ENCODE measurements around the gene SMC1B. TPM values are rescaled to one million over a fixed set of nuclear protein-coding genes. Genes with fewer than 3 reads are reported as not detected.

SMC1B gene
- total RNA-seq, 4 donors from 2014 or later: 0.21 TPM; not detected in 3

- Histone ChIP-seq H3K4me1 (no peaks in the 10 kb centered on the region), H3K9me3 (no peaks in the 10 kb centered on the region), H3K36me3 (no peaks in the 10 kb centered on the region), H3K4me3 (no peak overlapping the region), H3K27ac (no peak overlapping the region), H3K27me3 (no peaks in the 10 kb centered on the region)
- 98% methylated on average over 1 of the region's 1 CpG for WGBS
- TF ChIP-seq, protein P1, sequence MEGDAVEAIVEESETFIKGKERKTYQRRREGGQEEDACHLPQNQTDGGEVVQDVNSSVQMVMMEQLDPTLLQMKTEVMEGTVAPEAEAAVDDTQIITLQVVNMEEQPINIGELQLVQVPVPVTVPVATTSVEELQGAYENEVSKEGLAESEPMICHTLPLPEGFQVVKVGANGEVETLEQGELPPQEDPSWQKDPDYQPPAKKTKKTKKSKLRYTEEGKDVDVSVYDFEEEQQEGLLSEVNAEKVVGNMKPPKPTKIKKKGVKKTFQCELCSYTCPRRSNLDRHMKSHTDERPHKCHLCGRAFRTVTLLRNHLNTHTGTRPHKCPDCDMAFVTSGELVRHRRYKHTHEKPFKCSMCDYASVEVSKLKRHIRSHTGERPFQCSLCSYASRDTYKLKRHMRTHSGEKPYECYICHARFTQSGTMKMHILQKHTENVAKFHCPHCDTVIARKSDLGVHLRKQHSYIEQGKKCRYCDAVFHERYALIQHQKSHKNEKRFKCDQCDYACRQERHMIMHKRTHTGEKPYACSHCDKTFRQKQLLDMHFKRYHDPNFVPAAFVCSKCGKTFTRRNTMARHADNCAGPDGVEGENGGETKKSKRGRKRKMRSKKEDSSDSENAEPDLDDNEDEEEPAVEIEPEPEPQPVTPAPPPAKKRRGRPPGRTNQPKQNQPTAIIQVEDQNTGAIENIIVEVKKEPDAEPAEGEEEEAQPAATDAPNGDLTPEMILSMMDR (IDR thresholded peaks at IDR 0.05): no peak
- no peak for DNase-seq (ENCODE audit: low spot score in 2 of 2)
Observed at GRCh38 chr22:45351956-45352355, 61.4 kb downstream of the SMC1B start.

- DNase-seq (ENCODE audit: low spot score in 2 of 2): no peak
- Histone ChIP-seq H3K9me3 (no peaks in the 10 kb centered on the region), H3K36me3 (no peaks in the 10 kb centered on the region), H3K27ac (no peak overlapping the region), H3K4me3 (no peak overlapping the region), H3K4me1 (no peaks in the 10 kb centered on the region), H3K27me3 (no peaks in the 10 kb centered on the region)
- TF ChIP-seq POLR2AphosphoS5 (IDR thresholded peaks at IDR 0.05) (no peak), EP300 (IDR thresholded peaks at IDR 0.05) (no peak), POLR2A (IDR thresholded peaks at IDR 0.05) (no peak)
- TF ChIP-seq, protein P1 (IDR thresholded peaks at IDR 0.05): no peak
- WGBS: 90% methylated on average over 3 of the region's 3 CpGs
Observed at GRCh38 chr22:45349916-45350315, 63.5 kb downstream of the SMC1B start.

DNA sequence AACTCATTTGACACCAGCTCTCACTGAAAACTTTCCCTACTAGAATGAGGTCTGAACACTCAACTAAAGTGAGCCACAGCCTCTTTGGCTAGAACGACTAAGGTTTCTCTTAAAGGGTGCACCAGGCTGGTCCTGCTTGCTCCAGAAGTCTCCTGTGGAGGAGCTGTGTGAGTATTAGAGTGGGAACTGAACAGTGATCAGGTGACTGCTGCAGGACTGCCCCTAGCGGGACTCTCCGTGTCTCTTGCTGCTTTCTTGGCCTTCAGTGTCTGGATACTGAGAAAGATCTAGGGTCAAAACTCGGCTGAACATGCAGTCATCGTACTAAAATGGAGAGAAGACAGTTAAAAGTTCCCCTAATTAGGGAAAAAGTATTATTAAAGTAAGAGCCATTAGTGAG is 69.1 kb downstream of the SMC1B start:
- no peak for DNase-seq (ENCODE audit: low spot score in 2 of 2)
- H3K4me3 ChIP-seq: no peak overlapping the region
- H3K4me1 ChIP-seq: no peaks in the 10 kb centered on the region
- H3K9me3 ChIP-seq: no peaks in the 10 kb centered on the region
- H3K36me3 ChIP-seq: peaks cover 26% of the 10 kb centered on the region
- H3K27me3 ChIP-seq: no peaks in the 10 kb centered on the region
- 63% methylated on average over 5 of the region's 5 CpGs for WGBS
- no peak overlapping the region for H3K27ac ChIP-seq
- TF ChIP-seq, protein P1 (IDR thresholded peaks at IDR 0.05): no peak

DNA sequence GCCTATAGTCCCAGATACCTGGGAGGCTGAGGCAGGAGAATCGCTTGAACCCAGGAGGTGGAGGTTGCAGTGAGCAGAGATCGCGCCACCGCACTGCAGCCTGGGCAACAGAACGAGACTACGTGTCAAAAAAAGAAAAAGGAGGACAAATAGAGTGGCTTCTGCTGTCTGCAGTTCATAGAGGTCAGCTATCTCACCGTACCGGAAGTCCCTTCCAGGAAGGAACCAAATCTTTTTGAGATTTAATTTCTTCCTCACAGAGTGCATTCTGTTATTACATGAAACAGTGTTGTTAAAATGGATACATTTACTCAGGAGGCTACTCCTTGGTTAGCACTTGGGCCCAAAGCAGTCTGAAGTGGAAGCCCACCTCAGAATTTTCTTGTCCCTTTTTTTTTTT is 70.3 kb downstream of the SMC1B start:
- Histone ChIP-seq H3K27me3 (no peaks in the 10 kb centered on the region), H3K9me3 (no peaks in the 10 kb centered on the region), H3K4me3 (no peak overlapping the region), H3K36me3 (peaks cover 34% of the 10 kb centered on the region), H3K4me1 (no peaks in the 10 kb centered on the region), H3K27ac (no peak overlapping the region)
- TF ChIP-seq EP300 (IDR thresholded peaks at IDR 0.05): no peak
- TF ChIP-seq POLR2A (IDR thresholded peaks at IDR 0.05): no peak
- no peak for TF ChIP-seq POLR2AphosphoS5 (IDR thresholded peaks at IDR 0.05)
- TF ChIP-seq, protein P1 (IDR thresholded peaks at IDR 0.05): no peak
- DNase-seq (ENCODE audit: low spot score in 2 of 2): no peak
- 94% methylated on average over 8 of the region's 8 CpGs for WGBS

GRCh38 chr22:45341498-45341897 is 71.9 kb downstream of the SMC1B start:
- no peak for DNase-seq (ENCODE audit: low spot score in 2 of 2)
- Histone ChIP-seq H3K27ac (no peak overlapping the region), H3K4me3 (no peak overlapping the region), H3K36me3 (peaks cover 37% of the 10 kb centered on the region), H3K27me3 (no peaks in the 10 kb centered on the region), H3K4me1 (peaks cover 12% of the 10 kb centered on the region), H3K9me3 (no peaks in the 10 kb centered on the region)
- WGBS: 76% methylated on average over 6 of the region's 6 CpGs
- no peak for TF ChIP-seq EP300 (IDR thresholded peaks at IDR 0.05)
- TF ChIP-seq POLR2A (IDR thresholded peaks at IDR 0.05): no peak
- TF ChIP-seq, protein P1 (IDR thresholded peaks at IDR 0.05): no peak
- TF ChIP-seq POLR2AphosphoS5 (IDR thresholded peaks at IDR 0.05): no peak

Measured in suprapubic skin (tissue), 4 donors.